HepG2 (cell line): ENCODE measurements around the gene SLC9B2. TPM values are rescaled to one million over a fixed set of nuclear protein-coding genes. Genes with fewer than 3 reads are reported as not detected.

Source experiments
- ATAC-seq: fragments of 200-7000 bp; cut with Tn5 transposase; 3 replicates; pipeline ENCODE4 v1.9.1; 2020; ENCODE audit warnings: mild to moderate bottlenecking, moderate library complexity
- BruUV-seq: library from RNA; stranded (reverse); fragments of 400-500 nt; replicated peaks from 2 replicates; lab custom pipeline; 2021; lab: Mats Ljungman, UMichigan
- CTCF ChIA-PET: fragments of 300-600 bp; formaldehyde crosslinking; extraction: SDS; loops from one replicate; lab custom pipeline; 2021; ENCODE audit warnings: low total read pairs, inconsistent platforms, low intra/inter-chr PET ratio; lab: Yijun Ruan, JAX
- POLR2A ChIA-PET: fragments of 350-600 bp; sonication (Branson Sonifier 250); formaldehyde crosslinking; loops from one replicate; lab custom pipeline; 2020; ENCODE audit warnings: antibody characterized with exemption, inconsistent platforms; lab: Yijun Ruan, JAX
- DNase-seq: peaks from one replicate; pipeline ENCODE4 v3.0.0-alpha.2; 2015; ENCODE audit warnings: low spot score
- FAIRE-seq: peaks from 3 replicates; lab custom pipeline; 2011; peaks lifted over from hg19 to GRCh38; lab: Jason Lieb, UNC
- H2AFZ ChIP-seq: one replicate; pipeline ENCODE4 v1.6.1; 2011; ENCODE audit warnings: low read length, inconsistent platforms
- H3K27ac ChIP-seq: fragments of 300-600 bp; 3 replicates; pipeline ENCODE4 v1.8.0; 2011; ENCODE audit warnings: mixed run types, mild to moderate bottlenecking, mixed read lengths, low read length, inconsistent platforms; ENCODE audit not compliant: insufficient read depth; ENCODE audit errors: extremely low read length
- H3K27me3 ChIP-seq, 2 experiments: fragments of 200-600 bp in 1 of 2; 2 replicates in 1 of 2; 3 replicates in 1 of 2; pipeline versions ENCODE4 v1.6.0 to v1.8.0; 2011; ENCODE audit warnings: low read length in 2 of 2, mild to moderate bottlenecking in 2 of 2, moderate library complexity in 2 of 2, inconsistent platforms in 1 of 2; ENCODE audit not compliant: insufficient read depth in 2 of 2, control insufficient read depth in 1 of 2
- H3K36me3 ChIP-seq, 2 experiments: fragments of 200-600 bp in 1 of 2; replicated peaks in 1 of 2; 2 replicates in 1 of 2; 3 replicates in 1 of 2; pipeline versions ENCODE4 v1.5.1 to v1.8.0; 2011; ENCODE audit warnings: low read length in 2 of 2, inconsistent platforms in 1 of 2; ENCODE audit not compliant: insufficient read depth in 2 of 2, control insufficient read depth in 1 of 2
- H3K4me1 ChIP-seq: 2 replicates; pipeline ENCODE4 v1.5.1; 2012; ENCODE audit warnings: low read length, inconsistent platforms; ENCODE audit not compliant: insufficient read depth
- H3K4me2 ChIP-seq: 2 replicates; pipeline ENCODE4 v1.6.0; 2011; ENCODE audit warnings: low read depth, low read length, inconsistent platforms
- H3K4me3 ChIP-seq, 3 experiments: fragments of 200-600 bp in 1 of 3; sonication (generic), shearing (Covaris generic) in 1 of 3; replicated peaks in 1 of 3; 2 replicates each; pipeline ENCODE4 v1.5.1; 2011 to 2016; ENCODE audit warnings: low read length in 3 of 3, inconsistent platforms in 2 of 3, low read depth in 2 of 3, mild to moderate bottlenecking in 2 of 3, control low read depth in 1 of 3, mixed read lengths in 1 of 3; ENCODE audit not compliant: insufficient read depth in 1 of 3
- H3K79me2 ChIP-seq: one replicate; pipeline ENCODE4 v1.6.1; 2011; ENCODE audit warnings: low read length, inconsistent platforms; ENCODE audit not compliant: insufficient read depth
- H3K9ac ChIP-seq: 2 replicates; pipeline ENCODE4 v1.6.0; 2011; ENCODE audit warnings: mild to moderate bottlenecking, low read depth, low read length, inconsistent platforms; ENCODE audit not compliant: insufficient read depth
- H3K9me3 ChIP-seq: 2 replicates; pipeline ENCODE4 v1.5.1; 2012; ENCODE audit warnings: mild to moderate bottlenecking, low read length
- H4K20me1 ChIP-seq: 2 replicates; pipeline ENCODE4 v1.6.0; 2011; ENCODE audit warnings: inconsistent platforms, mild to moderate bottlenecking, low read length, moderate library complexity; ENCODE audit not compliant: insufficient read depth
- BRCA1 ChIP-seq: sonication (generic); formaldehyde crosslinking; IDR thresholded peaks from 2 replicates; pipeline ENCODE4 v1.4.0; 2020; ENCODE audit warnings: missing genetic modification reagents
- FOXA3 ChIP-seq: IDR thresholded peaks from 2 replicates; pipeline ENCODE4 v1.6.1; 2016; ENCODE audit warnings: missing genetic modification reagents, missing compliant biosample characterization
- GATAD2A ChIP-seq: IDR thresholded peaks from 2 replicates; pipeline ENCODE4 v1.6.1; 2016
- HNRNPK ChIP-seq: fragments of 200-400 bp; formaldehyde crosslinking; IDR thresholded peaks from 2 replicates; pipeline ENCODE4 v1.6.1; 2018; ENCODE audit warnings: low read length, low read depth, moderate library complexity, mild to moderate bottlenecking; ENCODE audit not compliant: poor library complexity, severe bottlenecking
- IRF1 ChIP-seq: sonication (generic); formaldehyde crosslinking; IDR thresholded peaks from 2 replicates; pipeline ENCODE4 v1.4.0; 2020; ENCODE audit warnings: low read depth, mild to moderate bottlenecking, missing genetic modification reagents
- KDM3A ChIP-seq: IDR thresholded peaks from 2 replicates; pipeline ENCODE4 v1.6.1; 2018; ENCODE audit warnings: low read depth, missing compliant biosample characterization
- MED8 ChIP-seq: sonication (generic); formaldehyde crosslinking; IDR thresholded peaks from 2 replicates; pipeline ENCODE4 v1.8.1; 2023; ENCODE audit warnings: mild to moderate bottlenecking, missing genetic modification reagents; ENCODE audit not compliant: insufficient replicate concordance
- NPAS2 ChIP-seq: sonication (generic); formaldehyde crosslinking; IDR thresholded peaks from 2 replicates; pipeline ENCODE4 v1.8.0; 2022; ENCODE audit warnings: mild to moderate bottlenecking, missing genetic modification reagents, borderline replicate concordance
- RCOR2 ChIP-seq: IDR thresholded peaks from 2 replicates; pipeline ENCODE4 v1.6.1; 2016; ENCODE audit warnings: missing biosample characterization, missing genetic modification reagents
- TEAD2 ChIP-seq: sonication (generic); formaldehyde crosslinking; IDR thresholded peaks from 2 replicates; pipeline ENCODE4 v1.9.0; 2021; ENCODE audit warnings: missing genetic modification reagents
- ZBTB21 ChIP-seq: sonication (generic); formaldehyde crosslinking; IDR thresholded peaks from 2 replicates; pipeline ENCODE4 v1.4.0; 2020; ENCODE audit warnings: missing genetic modification reagents
- ZBTB8A ChIP-seq: sonication (generic); formaldehyde crosslinking; IDR thresholded peaks from 2 replicates; pipeline ENCODE4 v1.4.0; 2020; ENCODE audit warnings: mild to moderate bottlenecking, low read depth, missing genetic modification reagents, borderline replicate concordance
- ZFYVE20 ChIP-seq: sonication (generic); formaldehyde crosslinking; IDR thresholded peaks from 2 replicates; pipeline ENCODE4 v1.8.0; 2023; ENCODE audit warnings: low read depth, mild to moderate bottlenecking, moderate library complexity, missing genetic modification reagents, borderline replicate concordance
- ZNF10 ChIP-seq: sonication (generic); formaldehyde crosslinking; IDR thresholded peaks from 2 replicates; pipeline ENCODE4 v1.4.0; 2020; ENCODE audit warnings: mild to moderate bottlenecking, low read depth, missing genetic modification reagents, borderline replicate concordance
- ZNF280B ChIP-seq: sonication (generic); formaldehyde crosslinking; IDR thresholded peaks from 2 replicates; pipeline ENCODE4 v1.5.0; 2020; ENCODE audit warnings: missing genetic modification reagents, mild to moderate bottlenecking, borderline replicate concordance
- ZNF367 ChIP-seq: sonication (generic); formaldehyde crosslinking; IDR thresholded peaks from 2 replicates; pipeline ENCODE4 v1.4.0; 2020; ENCODE audit warnings: missing genetic modification reagents, borderline replicate concordance
- ZNF674 ChIP-seq: sonication (generic); formaldehyde crosslinking; IDR thresholded peaks from 2 replicates; pipeline ENCODE4 v1.5.0; 2020; ENCODE audit warnings: low read depth, mild to moderate bottlenecking, missing genetic modification reagents
- WGBS: methylation state at CpG from one replicate; pipeline ENCODE4 v1.1.6; 2017; ENCODE audit warnings: low lambda C conversion rate; 5-methylcytosine and 5-hydroxymethylcytosine counted together
- in situ Hi-C: cut with HindIII; loops from 2 replicates; pipeline ENCODE4 v1.10.0; 2017; ENCODE audit warnings: low pct_unique_long_range_greater_than_20kb; ENCODE audit not compliant: extremely low pct_ligation_motif_present
- intact Hi-C: fragments of 100-400 bp; cut with micrococcal nuclease; formaldehyde crosslinking; loops from one replicate; pipeline ENCODE4 v1.10.0; 2022; ENCODE audit not compliant: unreplicated experiment
- polyA plus RNA-seq, 8 experiments: library from polyadenylated mRNA; depleted of rRNA in 3 of 8; stranded (reverse) in 7 of 8; unstranded in 1 of 8; fragments of >200 nt; fragmentation: Illumina TruSeq in 4 of 8; extraction: Trizol in 4 of 8; gene quantifications; 2 replicates each; pipeline versions ENCODE4 v1.2.1 to v1.2.3, GENCODE V29; 2011 to 2016; ENCODE audit warnings: low read depth in 4 of 8, missing spikeins in 1 of 8, mixed read lengths in 1 of 8; ENCODE audit not compliant: insufficient read depth in 1 of 8
- total RNA-seq, 5 experiments: library from RNA; depleted of rRNA; stranded (reverse); fragments of >200 nt; fragmentation: Illumina TruSeq; extraction: Trizol; gene quantifications; 2 replicates each; pipeline ENCODE4 v1.2.3, GENCODE V29; 2016; ENCODE audit warnings: low read depth in 1 of 5

SLC9B2 gene
- total and polyA plus RNA-seq, 2 of the 13 experiments (the other 11 are each of a cell fraction or from before 2014, with no cell fraction given), result 23.5 to 38.5 TPM

- Histone ChIP-seq H3K36me3 (peaks cover 2 to 7% of the 10 kb centered on the region in 2 experiments; a peak in 1 of 5 replicates), H3K4me3 (no peak overlapping the region), H4K20me1 (no peaks in the 10 kb centered on the region), H3K4me2 (no peak overlapping the region), H3K27ac (no peak overlapping the region), H3K27me3 (no peaks in the 10 kb centered on the region), H3K79me2 (no peaks in the 10 kb centered on the region), H3K4me1 (peaks cover 2% of the 10 kb centered on the region), H3K9ac (no peak overlapping the region), H3K9me3 (no peaks in the 10 kb centered on the region), H2AFZ (no peak overlapping the region)
- WGBS, result 100% methylated on average over 2 of the region's 2 CpGs
- in situ Hi-C loops (no loop called here), intact Hi-C loops (no loop called here)
- DNase-seq, result no peak
- no peak for ATAC-seq
- BruUV-seq, result no TSS peak
- CTCF ChIA-PET, result no interaction called here
- no peak for FAIRE-seq
- TF ChIP-seq RCOR2 (CRISPR knock-in tag) (no peak), ZNF280B (no peak), ZNF674 (CRISPR knock-in tag) (no peak), NPAS2 (CRISPR knock-in tag) (no peak), KDM3A (CRISPR knock-in tag) (no peak), GATAD2A (CRISPR knock-in tag) (no peak), ZBTB21 (CRISPR knock-in tag) (no peak), ZNF10 (CRISPR knock-in tag) (no peak), IRF1 (CRISPR knock-in tag) (no peak), BRCA1 (no peak), MED8 (CRISPR knock-in tag) (no peak), FOXA3 (CRISPR knock-in tag) (no peak), ZFYVE20 (no peak), ZNF367 (no peak), ZBTB8A (CRISPR knock-in tag) (no peak), TEAD2 (no peak), HNRNPK (no peak)
- TF ChIP-seq, all 625 proteins: peak for 0
- POLR2A ChIA-PET, result no interaction called here
These were observed 40.4 kb downstream of the SLC9B2 start for GRCh38 chr4:103036169-103036568.
